HUES48 (cell line): ENCODE data around the gene RFTN1.
A peak's percentile ranks its signal among the peaks of the same experiment; 100 is the strongest.

Experiments used
- H3K27ac ChIP-seq: one replicate; pipeline ENCODE4 v1.7.0; 2013; ENCODE audit warnings: low read depth, low read length, inconsistent platforms
- H3K27me3 ChIP-seq: 2 replicates; pipeline ENCODE4 v1.6.1; 2013; ENCODE audit warnings: mild to moderate bottlenecking, low read length; ENCODE audit not compliant: control insufficient read depth, insufficient read depth
- H3K36me3 ChIP-seq: 2 replicates; pipeline ENCODE4 v1.6.1; 2013; ENCODE audit warnings: low read length; ENCODE audit not compliant: control insufficient read depth, insufficient read depth
- H3K4me1 ChIP-seq: 2 replicates; pipeline ENCODE4 v1.6.1; 2013; ENCODE audit warnings: mild to moderate bottlenecking, low read length; ENCODE audit not compliant: control insufficient read depth, insufficient read depth
- H3K4me3 ChIP-seq: 2 replicates; pipeline ENCODE4 v1.5.1; 2013; ENCODE audit warnings: mild to moderate bottlenecking, low read depth, low read length
- H3K9ac ChIP-seq: 2 replicates; pipeline ENCODE4 v1.6.1; 2013; ENCODE audit warnings: mild to moderate bottlenecking, low read depth, low read length, moderate library complexity
- H3K9me3 ChIP-seq: 2 replicates; pipeline ENCODE4 v1.6.1; 2013; ENCODE audit warnings: low read length; ENCODE audit not compliant: control insufficient read depth, insufficient read depth

RFTN1 gene

GRCh38 chr3:16484216-16484615 lies 29.3 kb downstream of the RFTN1 start:
- H3K4me1 ChIP-seq = peaks cover 49% of the 10 kb centered on the region
- no peaks in the 10 kb centered on the region for H3K36me3 ChIP-seq
- peaks cover 8% of the 10 kb centered on the region; the same call in 1 of the 2 replicates for H3K27me3 ChIP-seq

GRCh38 chr3:16482770-16483531 lies 30.5 kb downstream of the RFTN1 start:
- Histone ChIP-seq H3K9me3 (no peaks in the 10 kb centered on the region), H3K4me3 (no peak overlapping the region), H3K36me3 (no peaks in the 10 kb centered on the region), H3K4me1 (peaks cover 49% of the 10 kb centered on the region), H3K27me3 (peaks cover 8% of the 10 kb centered on the region; the same call in 1 of the 2 replicates), H3K27ac (peak overlapping the region; percentile 75), H3K9ac (no peak overlapping the region)

More at GRCh38 chr3:16484216-16484615, 29.3 kb downstream of the RFTN1 start:
- Histone ChIP-seq H3K9ac (no peak overlapping the region), H3K4me3 (no peak overlapping the region), H3K9me3 (no peaks in the 10 kb centered on the region), H3K27ac (no peak overlapping the region)

GRCh38 chr3:16482194-16482769 lies 31.2 kb downstream of the RFTN1 start:
- peak overlapping the region; percentile 75 for H3K27ac ChIP-seq
- no peaks in the 10 kb centered on the region for H3K36me3 ChIP-seq
- H3K4me1 ChIP-seq = peaks cover 49% of the 10 kb centered on the region
- H3K4me3 ChIP-seq = no peak overlapping the region
- H3K9me3 ChIP-seq = no peaks in the 10 kb centered on the region
- H3K9ac ChIP-seq = no peak overlapping the region
- H3K27me3 ChIP-seq = peaks cover 8% of the 10 kb centered on the region; the same call in 1 of the 2 replicates

DNA sequence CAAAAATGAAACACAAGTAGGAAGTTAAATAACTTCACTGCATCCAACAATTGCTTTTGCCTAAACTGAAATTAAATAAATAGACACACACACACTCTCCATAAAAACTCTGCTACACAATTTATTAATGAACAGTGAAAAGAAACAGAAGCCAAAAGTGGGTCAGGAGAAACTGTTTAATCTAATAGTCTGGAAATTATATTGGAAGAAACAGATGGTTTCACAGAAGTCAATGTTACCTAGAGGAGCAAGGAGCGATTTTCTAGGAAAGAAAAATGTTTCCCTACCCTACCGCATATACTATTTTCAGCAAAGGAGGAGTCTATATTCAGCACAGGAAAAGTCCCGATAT lies 32.0 kb downstream of the RFTN1 start:
- H3K27ac ChIP-seq = no peak overlapping the region
- peaks cover 8% of the 10 kb centered on the region; the same call in 1 of the 2 replicates for H3K27me3 ChIP-seq
- peaks cover 49% of the 10 kb centered on the region for H3K4me1 ChIP-seq
- peak overlapping the region; percentile 36; the same call in 1 of the 2 replicates for H3K4me3 ChIP-seq
- no peak overlapping the region for H3K9ac ChIP-seq
- no peaks in the 10 kb centered on the region for H3K36me3 ChIP-seq
- H3K9me3 ChIP-seq = no peaks in the 10 kb centered on the region

DNA sequence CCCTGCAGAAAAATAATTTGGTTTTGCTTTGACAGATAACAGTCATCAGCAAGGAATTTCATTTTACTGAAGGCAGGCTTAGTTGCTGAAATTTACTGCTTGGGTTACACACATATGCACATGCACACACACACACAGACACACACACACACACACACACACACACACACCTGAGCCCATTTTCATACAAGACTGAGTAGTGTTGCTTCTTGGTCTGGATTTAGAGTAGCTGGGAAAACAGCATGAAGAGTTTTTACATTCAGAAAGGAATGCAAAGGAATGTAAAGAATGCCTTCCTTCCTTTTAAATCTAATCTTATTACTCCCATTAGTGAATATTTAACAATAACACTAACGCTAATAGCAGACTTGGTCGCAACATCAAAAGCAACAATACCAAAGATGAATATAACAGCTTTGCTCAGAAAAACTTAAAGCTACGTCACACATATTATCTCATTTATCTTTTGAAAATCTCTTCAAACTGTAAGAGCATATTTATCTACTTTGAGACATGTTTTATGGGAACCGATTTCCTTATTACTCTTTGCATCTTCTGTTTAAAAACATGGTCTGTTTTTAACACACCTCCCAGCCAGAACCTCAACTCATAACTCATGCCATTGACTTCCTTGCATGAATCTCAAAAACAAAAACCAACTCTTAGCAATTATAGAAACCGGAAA lies 32.5 kb downstream of the RFTN1 start:
- H3K27ac ChIP-seq = no peak overlapping the region
- peak overlapping the region; percentile 36; the same call in 1 of the 2 replicates for H3K4me3 ChIP-seq
- no peak overlapping the region for H3K9ac ChIP-seq
- H3K9me3 ChIP-seq = no peaks in the 10 kb centered on the region
- H3K36me3 ChIP-seq = no peaks in the 10 kb centered on the region
- H3K27me3 ChIP-seq = peaks cover 8% of the 10 kb centered on the region; the same call in 1 of the 2 replicates
- H3K4me1 ChIP-seq = peaks cover 49% of the 10 kb centered on the region

DNA sequence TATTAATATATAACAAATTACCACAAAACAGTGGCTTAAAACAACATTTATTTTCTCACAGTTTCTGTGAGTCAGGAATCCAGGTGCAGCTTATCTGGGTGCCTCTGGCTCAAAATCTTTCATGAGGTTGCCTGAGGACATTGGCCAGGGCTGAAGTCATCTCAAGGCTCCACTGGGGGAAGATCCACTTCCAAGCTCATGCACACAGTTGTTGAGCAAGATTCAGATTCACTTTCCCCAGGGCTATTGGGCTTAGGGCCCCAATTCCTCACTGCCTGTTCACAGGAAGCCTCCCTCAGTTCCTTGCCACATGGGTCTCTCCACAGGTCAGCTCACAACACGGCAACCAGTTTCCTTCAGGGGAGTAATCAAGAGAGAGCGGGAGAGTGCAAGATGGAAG lies 35.0 kb downstream of the RFTN1 start:
- Histone ChIP-seq H3K27me3 (peaks cover 8% of the 10 kb centered on the region; the same call in 1 of the 2 replicates), H3K9ac (no peak overlapping the region), H3K4me3 (no peak overlapping the region), H3K36me3 (no peaks in the 10 kb centered on the region), H3K9me3 (no peaks in the 10 kb centered on the region), H3K4me1 (peaks cover 36% of the 10 kb centered on the region), H3K27ac (no peak overlapping the region)

DNA sequence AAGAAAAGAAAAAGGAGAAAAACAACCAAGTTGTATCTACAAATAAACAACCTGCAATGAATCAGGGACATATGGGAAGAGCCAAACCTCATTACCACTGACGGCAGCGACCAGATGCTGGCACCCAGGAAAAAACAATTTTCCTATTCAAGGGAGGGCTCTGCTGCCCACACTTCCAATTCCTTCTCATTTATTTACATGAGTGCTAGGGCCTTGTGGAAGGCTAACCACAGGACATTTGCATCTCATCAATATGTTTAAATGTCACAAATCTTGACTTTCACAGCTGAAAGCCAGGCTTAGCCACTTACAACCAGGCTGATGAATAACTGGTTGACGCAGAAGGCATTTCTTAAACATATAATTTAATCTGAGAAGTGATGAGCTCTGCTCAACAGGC lies 36.0 kb downstream of the RFTN1 start:
- no peak overlapping the region for H3K27ac ChIP-seq
- no peak overlapping the region for H3K4me3 ChIP-seq
- peaks cover 8% of the 10 kb centered on the region; the same call in 1 of the 2 replicates for H3K27me3 ChIP-seq
- peaks cover 27% of the 10 kb centered on the region for H3K4me1 ChIP-seq
- no peak overlapping the region for H3K9ac ChIP-seq
- H3K36me3 ChIP-seq = no peaks in the 10 kb centered on the region
- no peaks in the 10 kb centered on the region for H3K9me3 ChIP-seq

- H3K9me3 ChIP-seq = no peaks in the 10 kb centered on the region
- H3K4me3 ChIP-seq = no peak overlapping the region
- peaks cover 5% of the 10 kb centered on the region; the same call in 1 of the 2 replicates for H3K27me3 ChIP-seq
- H3K36me3 ChIP-seq = no peaks in the 10 kb centered on the region
- H3K27ac ChIP-seq = no peak overlapping the region
- peaks cover 23% of the 10 kb centered on the region for H3K4me1 ChIP-seq
- H3K9ac ChIP-seq = no peak overlapping the region
Observed at GRCh38 chr3:16477056-16477455, 36.4 kb downstream of the RFTN1 start.

- Histone ChIP-seq H3K9ac (no peak overlapping the region), H3K27me3 (peaks cover under 1% of the 10 kb centered on the region; the same call in 1 of the 2 replicates), H3K4me3 (no peak overlapping the region), H3K4me1 (peaks cover 19% of the 10 kb centered on the region), H3K27ac (no peak overlapping the region), H3K9me3 (no peaks in the 10 kb centered on the region), H3K36me3 (no peaks in the 10 kb centered on the region)
Observed at GRCh38 chr3:16476636-16477035, 36.9 kb downstream of the RFTN1 start.

- Histone ChIP-seq H3K27ac (no peak overlapping the region), H3K9me3 (no peaks in the 10 kb centered on the region), H3K9ac (no peak overlapping the region), H3K27me3 (no peaks in the 10 kb centered on the region), H3K36me3 (no peaks in the 10 kb centered on the region), H3K4me3 (no peak overlapping the region), H3K4me1 (peaks cover 10% of the 10 kb centered on the region)
Observed at GRCh38 chr3:16475766-16476165, 37.7 kb downstream of the RFTN1 start.

DNA sequence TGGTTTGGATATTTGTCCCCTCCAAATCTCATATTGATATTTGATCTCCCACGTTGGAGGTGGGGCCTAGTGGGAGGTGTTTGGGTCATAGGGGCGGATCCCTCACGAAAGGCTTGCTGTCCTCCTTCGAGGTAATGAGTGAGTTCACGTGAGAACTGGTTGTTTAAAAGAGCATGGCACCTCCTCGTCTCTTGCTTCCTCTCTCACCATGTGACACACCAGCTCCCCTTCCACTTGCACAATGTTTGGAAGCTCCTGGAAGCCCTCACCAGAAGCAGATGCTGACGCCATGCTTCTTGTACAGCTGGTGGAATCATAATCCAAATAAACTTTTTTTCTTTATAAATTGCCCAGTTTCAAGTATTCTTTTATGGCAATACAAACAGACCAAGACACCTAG lies 38.6 kb downstream of the RFTN1 start:
- no peaks in the 10 kb centered on the region for H3K9me3 ChIP-seq
- H3K9ac ChIP-seq = no peak overlapping the region
- H3K4me3 ChIP-seq = no peak overlapping the region
- no peaks in the 10 kb centered on the region for H3K36me3 ChIP-seq
- no peak overlapping the region for H3K27ac ChIP-seq
- H3K27me3 ChIP-seq = no peaks in the 10 kb centered on the region
- peaks cover 1% of the 10 kb centered on the region; the same call in 1 of the 2 replicates for H3K4me1 ChIP-seq
